HG03521 (cell line): ENCODE data around the gene GRPEL1.

Experiments
- ATAC-seq: cut with Tn5 transposase; IDR thresholded peaks from one replicate; pipeline ENCODE4 v1.9.1; 2021; ENCODE audit warnings: mild to moderate bottlenecking, moderate library complexity; ENCODE audit not compliant: unreplicated experiment

The GRPEL1 gene

GRCh38 chr4:7066493-7066892 is 1.4 kb downstream of the GRPEL1 start:
- no peak for ATAC-seq

- no peak for ATAC-seq
Measured at GRCh38 chr4:7066006-7066405, 1.9 kb downstream of the GRPEL1 start.

GRCh38 chr4:7063362-7063761 is 4.5 kb downstream of the GRPEL1 start:
- ATAC-seq, result no peak

GRCh38 chr4:7062816-7063215 is 5.0 kb downstream of the GRPEL1 start:
- ATAC-seq, result no peak

GRCh38 chr4:7061815-7062214 is 6.0 kb downstream of the GRPEL1 start:
- ATAC-seq, result no peak

- no peak for ATAC-seq
Measured at GRCh38 chr4:7060346-7061150, 7.3 kb downstream of the GRPEL1 start.

GRCh38 chr4:7059662-7060061 is 8.2 kb downstream of the GRPEL1 start:
- no peak for ATAC-seq

- no peak for ATAC-seq
Measured at GRCh38 chr4:7058792-7059191, 9.1 kb downstream of the GRPEL1 start.

GRCh38 chr4:7055990-7056325 is 11.9 kb downstream of the GRPEL1 start:
- ATAC-seq, result no peak

GRCh38 chr4:7055111-7055989 is 12.5 kb downstream of the GRPEL1 start:
- ATAC-seq, result no peak

GRCh38 chr4:7054106-7054880 is 13.6 kb downstream of the GRPEL1 start:
- ATAC-seq, result no peak

- no peak for ATAC-seq
Measured at GRCh38 chr4:7052923-7053715, 14.7 kb downstream of the GRPEL1 start.

- ATAC-seq, result no peak
Measured at GRCh38 chr4:7052313-7052712, 15.6 kb downstream of the GRPEL1 start.

- ATAC-seq, result no peak
Measured at GRCh38 chr4:7051905-7052304, 16.0 kb downstream of the GRPEL1 start.

GRCh38 chr4:7051144-7051495 is 16.7 kb downstream of the GRPEL1 start:
- ATAC-seq, result no peak

GRCh38 chr4:7050481-7051143 is 17.3 kb downstream of the GRPEL1 start:
- ATAC-seq, result no peak

- no peak for ATAC-seq
Measured at GRCh38 chr4:7049739-7050138, 18.1 kb downstream of the GRPEL1 start.

- no peak for ATAC-seq
Measured at GRCh38 chr4:7049295-7049694, 18.6 kb downstream of the GRPEL1 start.

- ATAC-seq, result no peak
Measured at GRCh38 chr4:7048642-7049041, 19.2 kb downstream of the GRPEL1 start.

- ATAC-seq, result no peak
Measured at GRCh38 chr4:7046971-7047370, 20.9 kb downstream of the GRPEL1 start.
